ENCODE data around the gene CAPN2.

The CAPN2 gene

GRCh38 chr1:223770621-223771315 is 58.4 kb downstream of the CAPN2 start:
- peaks cover 80% of the 10 kb centered on the region for H3K36me3 Mint-ChIP-seq (ENCODE audit: low read depth)
- TF ChIP-seq, protein P1, sequence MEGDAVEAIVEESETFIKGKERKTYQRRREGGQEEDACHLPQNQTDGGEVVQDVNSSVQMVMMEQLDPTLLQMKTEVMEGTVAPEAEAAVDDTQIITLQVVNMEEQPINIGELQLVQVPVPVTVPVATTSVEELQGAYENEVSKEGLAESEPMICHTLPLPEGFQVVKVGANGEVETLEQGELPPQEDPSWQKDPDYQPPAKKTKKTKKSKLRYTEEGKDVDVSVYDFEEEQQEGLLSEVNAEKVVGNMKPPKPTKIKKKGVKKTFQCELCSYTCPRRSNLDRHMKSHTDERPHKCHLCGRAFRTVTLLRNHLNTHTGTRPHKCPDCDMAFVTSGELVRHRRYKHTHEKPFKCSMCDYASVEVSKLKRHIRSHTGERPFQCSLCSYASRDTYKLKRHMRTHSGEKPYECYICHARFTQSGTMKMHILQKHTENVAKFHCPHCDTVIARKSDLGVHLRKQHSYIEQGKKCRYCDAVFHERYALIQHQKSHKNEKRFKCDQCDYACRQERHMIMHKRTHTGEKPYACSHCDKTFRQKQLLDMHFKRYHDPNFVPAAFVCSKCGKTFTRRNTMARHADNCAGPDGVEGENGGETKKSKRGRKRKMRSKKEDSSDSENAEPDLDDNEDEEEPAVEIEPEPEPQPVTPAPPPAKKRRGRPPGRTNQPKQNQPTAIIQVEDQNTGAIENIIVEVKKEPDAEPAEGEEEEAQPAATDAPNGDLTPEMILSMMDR (IDR thresholded peaks at IDR 0.05; ENCODE audit: unreplicated experiment in 3 of 3): no peak
- H3K27me3 Mint-ChIP-seq (ENCODE audit: low read depth): no peaks in the 10 kb centered on the region
- no peaks in the 10 kb centered on the region for H3K9me3 Mint-ChIP-seq
- H3K4me1 Mint-ChIP-seq: peaks cover 35% of the 10 kb centered on the region
- peak overlapping the region; percentile 1 to 43 (median 16) for H3K27ac Mint-ChIP-seq
- no peak overlapping the region for H3K4me3 Mint-ChIP-seq

DNA sequence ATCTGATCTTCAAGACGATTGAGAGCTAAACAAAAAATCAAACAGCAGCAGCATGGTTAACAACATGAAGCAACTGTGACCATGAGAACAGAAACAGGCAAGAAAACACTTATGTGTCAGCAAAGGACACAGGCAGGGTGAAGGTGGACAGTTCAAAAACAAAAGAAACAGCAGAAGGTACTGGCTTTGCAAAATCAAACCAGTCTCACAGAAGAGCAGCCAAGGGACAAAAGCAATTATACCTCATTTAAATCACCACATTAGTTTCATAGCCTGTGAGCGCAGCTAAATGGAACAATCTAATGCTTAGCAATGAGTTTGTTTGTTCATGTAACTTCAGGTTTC is 59.1 kb downstream of the CAPN2 start:
- H3K4me1 Mint-ChIP-seq: peaks cover 36% of the 10 kb centered on the region
- H3K27me3 Mint-ChIP-seq (ENCODE audit: low read depth): no peaks in the 10 kb centered on the region
- peaks cover 80% of the 10 kb centered on the region for H3K36me3 Mint-ChIP-seq (ENCODE audit: low read depth)
- TF ChIP-seq, protein P1 (IDR thresholded peaks at IDR 0.05; ENCODE audit: unreplicated experiment in 3 of 3): no peak
- H3K9me3 Mint-ChIP-seq: no peaks in the 10 kb centered on the region
- no peak overlapping the region for H3K4me3 Mint-ChIP-seq
- peak overlapping the region; percentile 43 to 87 (median 70) for H3K27ac Mint-ChIP-seq

DNA sequence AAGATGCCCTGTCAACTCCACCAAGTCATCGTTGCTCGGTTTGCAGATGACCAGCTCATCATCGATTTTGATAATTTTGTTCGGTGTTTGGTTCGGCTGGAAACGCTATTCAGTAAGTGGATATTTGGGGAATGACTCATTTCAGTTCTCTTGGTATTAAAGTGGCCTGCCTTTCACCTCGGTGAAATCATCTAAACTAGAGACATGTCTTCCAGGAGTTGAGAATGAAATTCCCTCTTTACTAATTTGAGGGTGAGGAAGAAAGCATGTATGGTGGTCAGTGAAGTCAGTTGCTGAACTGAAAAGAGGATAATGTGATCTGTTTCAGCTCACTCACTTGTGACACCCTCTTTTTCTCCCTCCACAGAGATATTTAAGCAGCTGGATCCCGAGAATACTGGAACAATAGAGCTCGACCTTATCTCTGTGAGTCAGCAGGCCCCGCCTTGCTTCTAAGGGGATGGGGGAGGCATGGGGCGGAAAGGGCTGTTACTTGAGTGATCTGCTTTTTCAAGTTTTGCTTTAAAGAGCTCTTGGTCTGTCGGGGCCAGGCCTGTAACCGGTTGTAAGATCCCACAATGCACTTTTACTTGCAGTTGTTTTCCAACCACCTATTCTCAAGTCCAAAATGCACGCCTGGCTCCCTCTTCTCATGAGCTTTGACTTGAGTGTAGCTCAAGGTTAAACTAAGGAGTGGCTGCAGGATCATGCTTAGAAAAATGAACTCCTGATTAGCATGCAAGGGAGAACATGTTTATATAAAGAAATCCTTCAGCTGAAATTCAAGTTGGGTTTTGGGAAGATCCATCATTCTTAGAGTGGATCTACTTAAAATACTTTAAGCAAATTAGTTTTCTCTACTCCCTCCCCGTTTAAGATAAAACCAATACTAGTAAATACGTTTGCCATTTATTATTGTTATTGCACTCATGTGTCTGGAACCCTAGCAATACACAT is 59.8 kb downstream of the CAPN2 start:
- H3K4me3 Mint-ChIP-seq: no peak overlapping the region
- TF ChIP-seq, protein P1 (IDR thresholded peaks at IDR 0.05; ENCODE audit: unreplicated experiment in 3 of 3): no peak

DNA sequence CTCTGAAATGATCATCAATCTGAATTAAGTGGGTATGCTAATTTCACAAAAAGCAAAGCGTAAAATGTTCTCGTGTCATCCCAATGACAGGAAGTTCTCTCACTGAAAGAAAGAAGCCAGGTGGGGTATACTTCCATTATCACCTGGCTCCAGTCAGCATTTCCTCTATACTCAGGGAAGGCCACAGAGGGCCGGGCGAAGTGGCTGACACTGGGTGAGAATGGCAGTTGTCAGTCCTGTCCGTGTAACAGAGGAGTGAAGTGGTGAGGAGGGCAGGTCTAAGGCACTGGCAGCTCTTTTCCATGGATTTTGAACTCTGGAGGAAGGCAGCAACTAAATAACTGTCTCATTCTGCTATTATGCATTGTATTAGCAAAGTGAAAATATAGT is 60.4 kb downstream of the CAPN2 start:
- Mint-ChIP-seq H3K9me3 (no peaks in the 10 kb centered on the region), H3K36me3 (ENCODE audit: low read depth) (peaks cover 88% of the 10 kb centered on the region), H3K27ac (peak overlapping the region in 2 of 3 experiments; percentile 10 to 43), H3K27me3 (ENCODE audit: low read depth) (no peaks in the 10 kb centered on the region), H3K4me1 (peaks cover 45% of the 10 kb centered on the region), H3K4me3 (no peak overlapping the region)
- TF ChIP-seq, protein P1 (IDR thresholded peaks at IDR 0.05; ENCODE audit: unreplicated experiment in 3 of 3): no peak

More for the DNA sequence above, 59.8 kb downstream of the CAPN2 start:
- peaks cover 39% of the 10 kb centered on the region for H3K4me1 Mint-ChIP-seq
- no peaks in the 10 kb centered on the region for H3K9me3 Mint-ChIP-seq
- peak overlapping the region; percentile 43 to 87 (median 70) for H3K27ac Mint-ChIP-seq
- peaks cover 82% of the 10 kb centered on the region for H3K36me3 Mint-ChIP-seq (ENCODE audit: low read depth)
- H3K27me3 Mint-ChIP-seq (ENCODE audit: low read depth): no peaks in the 10 kb centered on the region

- Mint-ChIP-seq H3K27ac (peak overlapping the region; percentile 38 to 72 (median 59)), H3K9me3 (no peaks in the 10 kb centered on the region), H3K36me3 (ENCODE audit: low read depth) (peaks cover 90% of the 10 kb centered on the region), H3K4me3 (no peak overlapping the region), H3K27me3 (ENCODE audit: low read depth) (no peaks in the 10 kb centered on the region), H3K4me1 (peaks cover 45% of the 10 kb centered on the region)
- TF ChIP-seq, protein P1 (IDR thresholded peaks at IDR 0.05; ENCODE audit: unreplicated experiment in 3 of 3): no peak
Observed at GRCh38 chr1:223774134-223774814, 61.9 kb downstream of the CAPN2 start.
